T-helper 22 cell (primary cell): ENCODE data around the gene EFEMP2.

Experiments used
- DNase-seq: peaks from one replicate; pipeline ENCODE4 v3.0.0-alpha.2; 2020; ENCODE audit warnings: low read depth

EFEMP2 gene

DNA sequence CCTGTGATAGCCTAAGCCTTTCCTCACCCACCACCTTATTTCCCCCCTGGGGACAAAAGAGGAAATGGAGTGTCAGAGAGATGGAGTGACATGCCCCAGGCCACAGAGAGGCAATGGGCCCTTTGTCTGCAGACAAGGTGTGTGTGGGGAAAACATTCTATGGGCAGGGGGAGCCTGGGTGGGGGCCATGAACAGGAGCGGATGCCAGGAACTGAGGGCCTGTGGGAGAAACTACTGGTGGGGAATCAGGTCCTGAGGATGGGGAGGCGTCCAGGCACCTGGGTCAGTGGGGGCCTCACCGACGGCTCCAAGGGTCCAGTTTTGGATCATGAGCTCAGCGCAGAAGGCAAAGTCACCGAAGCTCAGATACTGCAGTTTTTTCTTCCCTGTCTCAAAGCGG lies 12.6 kb upstream of the EFEMP2 start:
- no peak for DNase-seq

DNA sequence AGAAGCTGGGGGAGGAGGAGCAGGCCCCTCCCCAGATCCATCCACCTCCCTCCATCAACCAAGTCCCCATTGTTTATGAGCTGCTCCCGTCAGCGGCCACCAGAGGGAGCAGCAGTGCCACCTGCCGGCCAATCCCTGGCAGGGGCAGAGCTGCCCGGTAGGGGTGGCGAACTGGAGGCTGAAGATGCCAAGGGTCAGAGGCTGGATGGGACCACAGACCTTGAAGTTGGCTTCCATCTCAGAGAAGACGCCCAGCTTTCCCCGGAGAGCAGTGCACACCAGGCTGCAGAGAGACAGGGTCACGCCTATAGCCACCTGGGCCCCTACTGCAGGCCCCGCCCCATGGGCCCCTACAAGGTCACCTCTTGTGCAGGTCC lies 12.1 kb upstream of the EFEMP2 start:
- peak; percentile 62 for DNase-seq

DNA sequence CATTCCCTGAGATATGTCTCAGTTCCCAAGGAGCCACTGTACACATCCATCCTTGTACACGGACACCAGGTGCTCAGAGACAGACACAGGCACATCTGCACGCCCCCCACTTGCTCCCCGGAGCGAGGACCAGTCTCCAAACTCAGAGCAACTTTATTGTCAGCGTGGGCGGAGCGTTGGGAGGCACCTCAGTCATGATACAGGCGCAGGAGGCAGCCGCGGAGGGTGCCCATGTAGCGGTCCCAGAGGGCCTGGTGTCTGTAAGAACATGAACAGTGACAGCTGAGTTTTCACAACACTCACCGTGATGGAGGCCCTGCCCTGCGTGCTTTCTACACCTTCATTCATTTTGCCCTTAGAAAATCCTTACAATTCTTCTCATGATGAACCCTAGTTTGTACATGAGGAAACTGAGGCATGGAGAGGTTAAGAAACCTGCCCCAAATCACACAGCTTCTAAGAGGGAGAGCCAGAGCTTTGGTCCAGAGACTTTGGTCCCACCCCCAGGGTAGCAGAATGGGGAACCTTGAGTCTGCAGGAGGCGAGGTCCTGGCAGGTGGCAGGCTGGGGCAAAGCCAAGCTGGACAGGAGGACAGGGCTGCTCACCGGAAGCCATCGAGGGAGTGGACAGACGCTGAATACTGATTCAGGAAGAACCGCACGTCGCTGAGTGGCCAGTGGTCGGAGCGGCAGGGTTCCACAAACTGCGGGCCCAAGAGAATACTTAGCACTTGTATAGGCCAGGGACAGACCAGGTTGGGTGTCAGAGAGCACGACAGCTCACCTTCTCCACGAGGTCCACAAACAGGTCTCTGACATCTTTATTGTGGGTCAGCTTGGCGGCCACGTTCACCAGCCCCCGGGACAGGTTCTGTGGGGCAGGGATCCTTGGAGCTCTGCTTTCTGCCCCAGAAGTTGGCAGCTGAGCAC lies 11.5 kb upstream of the EFEMP2 start:
- no peak for DNase-seq

- no peak for DNase-seq
Observed at GRCh38 chr11:65883058-65883761, 10.6 kb upstream of the EFEMP2 start.

DNA sequence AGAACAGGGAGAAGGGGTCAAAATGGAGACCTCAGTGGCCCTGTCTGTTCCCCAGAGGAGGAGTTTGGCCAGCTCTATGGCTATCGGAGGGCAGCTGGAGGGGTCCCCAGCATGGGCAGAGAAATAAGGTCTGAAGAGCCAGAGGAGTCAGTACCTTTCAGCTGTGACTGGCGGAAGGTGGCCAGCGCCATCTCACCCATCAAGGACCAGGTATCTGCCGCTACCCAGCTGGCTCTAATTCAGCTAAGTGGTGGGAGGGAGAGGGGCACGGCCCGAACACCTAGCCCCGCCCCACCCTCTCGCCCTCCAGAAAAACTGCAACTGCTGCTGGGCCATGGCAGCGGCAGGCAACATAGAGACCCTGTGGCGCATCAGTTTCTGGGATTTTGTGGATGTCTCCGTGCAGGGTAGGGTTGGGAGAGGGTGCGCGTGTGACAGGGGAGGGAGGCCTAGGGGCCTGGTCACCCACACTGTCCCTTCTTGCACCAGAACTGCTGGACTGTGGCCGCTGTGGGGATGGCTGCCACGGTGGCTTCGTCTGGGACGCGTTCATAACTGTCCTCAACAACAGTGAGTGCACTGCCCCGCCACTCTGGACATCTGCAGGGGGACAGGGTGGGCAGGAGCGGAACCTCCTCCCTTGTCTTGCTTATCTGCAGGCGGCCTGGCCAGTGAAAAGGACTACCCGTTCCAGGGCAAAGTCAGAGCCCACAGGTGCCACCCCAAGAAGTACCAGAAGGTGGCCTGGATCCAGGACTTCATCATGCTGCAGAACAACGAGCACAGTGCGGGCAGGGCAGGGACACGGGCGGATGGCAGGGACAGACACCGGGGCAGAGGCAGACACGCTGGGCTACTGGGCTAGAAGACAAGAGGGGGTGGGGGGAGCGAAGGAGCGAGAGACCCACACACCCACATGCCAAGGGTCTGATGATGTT lies 9.8 kb upstream of the EFEMP2 start:
- no peak for DNase-seq

GRCh38 chr11:65880844-65881421 lies 8.3 kb upstream of the EFEMP2 start:
- no peak for DNase-seq

- DNase-seq: no peak
Observed at GRCh38 chr11:65880027-65880426, 7.4 kb upstream of the EFEMP2 start.

DNA sequence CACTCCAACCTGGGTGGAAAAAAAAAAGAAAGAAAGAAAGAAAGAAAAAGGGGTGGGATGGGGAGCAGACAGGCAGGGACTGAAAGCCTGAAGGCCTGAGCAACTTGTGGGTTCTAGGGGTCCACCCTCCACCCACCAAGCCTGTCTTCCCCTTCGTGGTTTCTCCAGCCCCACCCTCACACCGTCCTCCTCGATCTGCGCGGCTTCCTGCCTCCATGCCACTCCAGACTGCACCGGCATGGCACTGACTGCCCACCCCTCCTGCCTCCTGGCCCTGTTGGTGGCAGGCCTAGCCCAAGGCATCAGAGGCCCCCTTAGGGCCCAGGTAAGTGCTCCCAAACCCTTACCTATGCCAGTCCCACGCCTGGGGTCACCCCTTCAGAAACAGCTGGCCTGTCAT lies 7.0 kb upstream of the EFEMP2 start, which contains the start of gene CTSW:
Gene CTSW, plus strand, starts transcription at position 221 of the 400 bp plus-strand sequence. Its CDS starts 18 bp downstream, at position 239.
- DNase-seq: no peak

- peak; percentile 93 for DNase-seq
Observed at GRCh38 chr11:65873318-65874156, 937 bp upstream of the EFEMP2 start.

GRCh38 chr11:65871811-65872548 lies 620 bp downstream of the EFEMP2 start:
- no peak for DNase-seq

DNA sequence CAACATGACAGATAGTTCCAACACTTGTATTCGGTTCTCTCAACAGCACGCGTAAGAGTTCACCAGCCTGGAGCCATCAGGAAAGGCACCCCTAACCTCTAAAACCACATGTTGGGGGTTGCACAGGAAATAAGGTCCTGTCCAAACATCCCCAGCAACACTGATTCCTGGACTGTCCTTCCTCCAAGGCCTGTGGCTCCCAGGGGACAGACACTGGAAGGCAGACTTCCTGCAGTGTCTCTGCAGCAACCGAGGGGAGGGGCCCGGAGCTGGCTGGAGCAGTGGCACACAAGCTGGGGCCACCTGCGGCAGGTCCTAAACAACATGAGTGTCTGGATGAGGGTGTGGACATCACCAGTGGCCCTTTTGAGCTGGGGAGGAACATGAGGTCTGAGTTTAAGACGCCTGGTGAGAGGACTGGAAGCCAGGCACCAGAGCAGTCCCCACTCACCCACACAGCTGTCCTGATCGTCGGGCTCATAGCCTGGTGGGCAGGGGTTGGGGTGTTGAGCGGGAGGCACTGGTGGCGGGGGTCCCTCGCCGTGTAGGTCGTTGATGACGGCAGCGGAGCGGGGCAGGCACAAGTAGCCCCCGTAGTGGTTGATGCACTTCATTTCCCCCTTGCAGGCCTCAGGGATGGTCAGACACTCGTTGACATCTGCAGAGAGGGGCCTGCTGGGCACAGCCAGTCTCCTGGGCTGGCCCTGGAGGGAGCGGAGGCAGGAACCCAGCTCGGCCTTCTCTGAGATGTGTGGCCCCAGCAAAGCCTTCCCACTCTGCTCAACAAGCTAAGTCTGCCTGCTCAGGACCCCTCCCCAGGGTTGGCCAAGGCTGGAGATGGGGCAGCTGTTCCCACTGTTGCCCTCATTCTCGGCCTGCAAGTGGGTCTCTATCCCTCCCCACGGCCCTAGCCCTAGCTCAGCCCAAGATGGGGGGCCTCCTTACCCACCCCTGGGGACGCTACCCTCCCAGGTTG lies 1.6 kb downstream of the EFEMP2 start:
- no peak for DNase-seq

DNA sequence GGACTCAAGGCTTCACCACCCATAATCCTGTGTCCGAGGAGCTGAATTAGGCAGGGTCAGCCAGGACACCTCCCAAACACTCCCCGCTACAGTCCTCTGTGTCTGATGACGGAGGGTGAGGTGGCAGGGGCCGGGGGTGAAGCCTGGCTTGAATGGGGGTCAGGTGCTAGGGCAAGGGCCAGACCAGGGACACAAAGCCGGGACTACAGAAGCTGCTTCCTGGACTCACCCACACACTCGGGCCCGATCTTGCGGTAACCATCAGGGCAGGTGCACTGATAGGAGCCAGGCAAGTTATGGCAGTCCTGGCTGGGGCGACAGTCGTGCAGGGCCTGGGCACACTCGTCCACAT lies 2.3 kb downstream of the EFEMP2 start:
- DNase-seq: no peak

DNA sequence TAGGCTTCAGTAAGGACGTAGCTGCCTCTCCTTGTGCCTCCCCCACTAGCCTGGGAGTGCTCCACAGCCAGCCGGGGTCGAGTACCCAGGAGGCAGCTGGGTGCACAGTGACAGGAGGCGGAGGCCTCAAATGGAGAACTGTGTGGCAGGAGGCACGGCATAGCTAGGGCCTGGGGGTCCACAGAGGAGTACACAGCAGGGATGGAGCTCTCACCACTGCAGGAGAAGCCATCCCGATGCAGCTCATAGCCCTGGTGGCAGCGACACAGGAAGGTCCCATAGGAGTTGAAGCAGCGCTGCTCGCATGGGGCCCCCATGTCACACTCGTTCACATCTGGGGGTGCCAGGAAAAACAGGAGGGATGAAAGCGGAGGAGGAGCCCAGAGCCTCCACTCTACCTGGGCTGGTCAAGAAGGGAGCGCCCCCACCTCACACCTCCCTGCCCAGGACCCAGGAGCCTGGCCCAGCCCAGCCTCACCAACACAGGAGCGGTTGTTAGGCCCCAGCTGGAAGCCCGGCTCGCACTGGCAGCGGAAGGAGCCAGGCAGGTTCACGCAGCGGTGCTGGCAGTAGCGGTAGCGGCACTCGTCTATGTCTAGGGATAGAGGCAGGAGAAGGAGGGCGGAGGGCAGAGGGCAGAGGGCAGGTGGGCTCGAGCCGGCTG lies 2.8 kb downstream of the EFEMP2 start:
- DNase-seq: no peak

DNA sequence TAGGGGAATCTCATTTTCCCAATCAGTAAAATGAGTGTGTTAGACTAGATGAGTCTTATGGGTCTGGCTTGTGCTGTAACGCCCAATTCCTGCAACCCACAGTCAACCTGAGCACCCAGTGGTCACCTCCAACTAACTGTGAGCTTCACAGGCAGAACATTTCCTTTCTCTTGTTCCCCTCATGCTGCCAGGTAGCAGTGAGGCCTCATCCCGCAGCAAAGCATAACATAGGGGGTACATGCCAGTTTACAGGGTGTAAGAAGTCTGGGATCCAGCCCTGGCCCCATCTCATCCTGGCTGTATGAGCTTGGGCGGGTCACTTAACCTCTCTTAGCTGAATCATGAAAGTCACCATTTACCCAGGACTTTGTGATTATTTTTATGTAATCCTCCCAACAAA lies 3.7 kb downstream of the EFEMP2 start:
- no peak for DNase-seq

DNA sequence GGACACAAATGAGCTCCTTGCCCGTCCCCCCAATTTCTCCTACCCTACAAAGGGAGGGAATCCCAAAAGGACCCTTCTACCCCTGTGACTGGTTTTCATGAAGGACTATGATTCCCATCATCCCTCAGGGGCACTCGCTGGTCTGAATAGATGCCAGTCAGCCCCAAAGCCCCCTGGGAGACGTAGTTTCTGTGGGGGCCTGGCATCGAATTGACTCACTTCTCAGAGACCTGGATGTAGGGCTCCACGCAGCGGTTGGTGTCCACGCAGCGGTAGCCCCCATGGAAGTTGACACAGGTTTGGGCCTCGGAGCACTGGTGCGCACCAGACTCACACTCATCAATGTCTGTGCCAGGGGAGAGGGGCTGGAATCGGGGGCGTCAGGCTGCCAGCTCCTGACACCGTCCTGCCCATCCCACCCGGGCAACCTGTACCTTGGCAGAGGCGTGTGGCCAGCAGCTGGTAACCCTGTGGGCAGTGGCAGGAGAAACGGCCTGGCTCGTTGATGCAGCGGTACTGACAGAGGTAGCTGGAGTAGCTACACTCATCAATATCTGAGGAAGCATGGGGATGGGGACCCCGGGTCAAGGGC lies 4.4 kb downstream of the EFEMP2 start:
- no peak for DNase-seq

- no peak for DNase-seq
Observed at GRCh38 chr11:65867284-65868071, 5.1 kb downstream of the EFEMP2 start.
